Activated CD4-positive, alpha-beta T cell treated with anti-CD3 and anti-CD28 coated beads, Interleukin-2, amount 50 U/mL, for 1 hour (primary cell): ENCODE results near the gene UNC5A.
"Not testable (repeated sequence)": the region's sequence is repeated elsewhere in the genome, so short reads cannot be mapped to it uniquely, and the experiment has no call there.

Source experiments
- DNase-seq: peaks from one replicate; pipeline ENCODE4 v3.0.0-alpha.2; 2020

Gene UNC5A

DNA sequence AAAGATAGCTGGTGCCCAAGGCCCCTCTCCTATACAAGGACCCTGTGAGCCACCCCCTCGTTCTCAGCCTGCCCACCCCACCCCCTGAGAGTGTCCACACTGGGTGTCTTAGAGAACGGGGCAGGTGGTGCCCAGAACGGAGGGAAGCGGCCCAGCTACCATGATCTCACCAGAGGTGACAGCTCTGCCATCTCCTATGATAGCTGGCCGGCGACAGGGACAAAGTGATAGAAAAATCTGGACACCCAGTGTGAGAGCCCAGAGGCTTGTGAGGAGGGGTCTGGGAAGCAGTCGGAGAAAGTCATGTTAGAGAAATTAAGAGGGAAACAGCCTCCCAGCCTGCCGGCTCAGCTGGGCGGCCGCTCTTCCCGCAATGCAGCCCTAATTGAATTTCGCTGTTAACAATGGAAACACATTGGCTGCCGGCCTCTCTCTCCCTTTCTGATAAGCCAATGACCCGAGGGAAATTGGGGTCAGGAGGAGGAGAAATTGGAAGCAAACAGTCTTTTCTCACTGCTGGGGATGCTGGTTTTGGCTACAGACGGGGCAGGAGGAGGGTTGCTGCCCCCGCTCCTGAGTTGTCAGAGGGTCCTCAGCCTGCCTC is 56.5 kb downstream of the UNC5A start:
- DNase-seq = no peak

DNA sequence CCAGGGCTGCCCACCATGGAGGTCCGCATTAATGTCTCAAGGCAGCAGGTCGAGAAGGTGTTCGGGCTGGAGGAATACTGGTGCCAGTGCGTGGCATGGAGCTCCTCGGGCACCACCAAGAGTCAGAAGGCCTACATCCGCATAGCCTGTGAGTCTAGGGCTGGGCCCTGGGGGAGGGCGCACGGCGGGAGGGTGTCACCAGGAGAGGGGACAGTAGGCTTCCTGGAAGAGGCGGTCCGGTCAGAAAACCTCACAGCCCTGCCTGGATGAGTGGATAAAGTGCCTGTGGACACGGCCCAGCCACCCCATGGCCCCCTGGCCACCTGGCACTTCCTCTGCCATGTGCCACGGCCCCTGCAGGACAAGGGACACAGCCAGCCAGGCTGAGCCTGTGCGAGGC is 57.8 kb downstream of the UNC5A start:
- DNase-seq = no peak

DNA sequence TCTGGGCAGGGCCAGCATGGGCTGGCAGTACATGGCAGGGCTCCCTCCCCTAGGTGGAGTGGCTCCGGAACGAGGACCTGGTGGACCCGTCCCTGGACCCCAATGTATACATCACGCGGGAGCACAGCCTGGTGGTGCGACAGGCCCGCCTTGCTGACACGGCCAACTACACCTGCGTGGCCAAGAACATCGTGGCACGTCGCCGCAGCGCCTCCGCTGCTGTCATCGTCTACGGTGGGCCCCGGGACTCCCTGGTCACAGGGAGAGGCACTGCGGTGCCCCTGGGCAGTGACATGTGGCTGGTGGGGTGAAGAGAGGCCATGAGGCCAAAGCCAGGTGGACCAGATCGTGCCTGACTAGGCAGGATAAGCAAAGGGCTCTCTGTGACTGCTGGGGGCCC is 58.4 kb downstream of the UNC5A start:
- no peak for DNase-seq

GRCh38 chr5:176869501-176870109 is 59.2 kb downstream of the UNC5A start:
- no peak for DNase-seq

DNA sequence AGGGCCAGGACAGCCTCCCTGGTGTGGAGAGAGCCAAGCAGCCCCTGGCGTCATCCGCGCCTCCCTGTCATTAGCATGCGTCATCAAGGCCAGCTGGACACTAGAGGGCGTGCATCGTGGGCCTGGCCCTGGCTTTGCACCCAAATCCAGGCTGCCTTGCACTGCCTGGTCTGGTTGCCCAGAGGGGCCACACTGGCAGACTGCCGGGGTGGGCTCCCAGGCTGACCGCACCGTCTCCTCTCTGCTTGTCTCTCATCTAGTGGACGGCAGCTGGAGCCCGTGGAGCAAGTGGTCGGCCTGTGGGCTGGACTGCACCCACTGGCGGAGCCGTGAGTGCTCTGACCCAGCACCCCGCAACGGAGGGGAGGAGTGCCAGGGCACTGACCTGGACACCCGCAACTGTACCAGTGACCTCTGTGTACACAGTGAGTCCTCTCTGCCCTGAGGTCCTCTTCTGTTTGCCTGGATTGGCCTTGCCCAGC is 59.8 kb downstream of the UNC5A start:
- DNase-seq = no peak

GRCh38 chr5:176870644-176871043 is 60.3 kb downstream of the UNC5A start:
- not testable (repeated sequence) for DNase-seq

DNA sequence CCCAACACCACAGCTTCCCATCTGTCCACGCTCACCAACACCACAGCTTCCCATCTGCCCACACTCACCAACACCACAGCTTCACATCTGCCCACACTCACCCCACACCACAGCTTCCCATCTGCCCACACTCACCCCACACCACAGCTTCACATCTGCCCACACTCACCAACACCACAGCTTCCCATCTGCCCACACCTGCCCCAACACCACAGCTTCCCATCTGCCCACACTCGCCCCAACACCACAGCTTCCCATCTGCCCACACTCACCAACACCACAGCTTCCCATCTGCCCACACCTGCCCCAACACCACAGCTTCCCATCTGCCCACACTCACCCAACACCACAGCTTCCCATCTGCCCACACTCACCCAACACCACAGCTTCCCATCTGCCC is 62.2 kb downstream of the UNC5A start:
- not testable (repeated sequence) for DNase-seq

DNA sequence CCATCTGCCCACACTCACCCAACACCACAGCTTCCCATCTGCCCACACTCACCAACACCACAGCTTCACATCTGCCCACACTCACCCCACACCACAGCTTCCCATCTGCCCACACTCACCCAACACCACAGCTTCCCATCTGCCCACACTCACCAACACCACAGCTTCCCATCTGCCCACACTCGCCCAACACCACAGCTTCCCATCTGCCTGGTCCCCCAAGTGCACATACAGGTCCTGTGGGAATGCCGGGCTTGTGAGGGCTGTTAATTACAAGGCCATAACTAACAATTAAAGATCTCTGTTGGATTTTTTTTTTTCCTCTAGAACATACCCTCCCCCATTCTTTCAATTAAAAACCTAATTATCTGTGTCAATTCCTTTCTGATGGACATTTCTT is 62.7 kb downstream of the UNC5A start:
- DNase-seq = not testable (repeated sequence)

GRCh38 chr5:176873541-176874172 is 63.3 kb downstream of the UNC5A start:
- DNase-seq = no peak

- DNase-seq = no peak
These were observed 63.9 kb downstream of the UNC5A start for GRCh38 chr5:176874198-176874780.

- no peak for DNase-seq
These were observed 64.7 kb downstream of the UNC5A start for GRCh38 chr5:176875014-176875550.

GRCh38 chr5:176875783-176876505 is 65.6 kb downstream of the UNC5A start:
- DNase-seq = no peak

- DNase-seq = no peak
These were observed 66.4 kb downstream of the UNC5A start for GRCh38 chr5:176876506-176877431.

GRCh38 chr5:176877793-176878331 is 67.5 kb downstream of the UNC5A start:
- DNase-seq = no peak

DNA sequence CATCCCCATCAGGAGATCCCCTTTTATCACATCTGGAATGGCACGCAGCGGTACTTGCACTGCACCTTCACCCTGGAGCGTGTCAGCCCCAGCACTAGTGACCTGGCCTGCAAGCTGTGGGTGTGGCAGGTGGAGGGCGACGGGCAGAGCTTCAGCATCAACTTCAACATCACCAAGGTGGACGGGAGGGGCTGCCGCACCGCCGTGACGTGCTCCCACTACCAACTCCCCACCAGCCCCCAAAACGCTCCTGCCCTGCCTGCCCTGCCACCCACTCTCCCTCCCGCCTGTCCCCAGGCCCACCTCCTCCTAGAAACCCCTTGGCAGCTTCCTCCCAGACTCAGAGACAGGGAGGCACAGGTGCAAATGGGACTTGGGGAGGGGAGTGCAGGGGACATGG is 68.1 kb downstream of the UNC5A start:
- DNase-seq = no peak

GRCh38 chr5:176878906-176879662 is 68.7 kb downstream of the UNC5A start:
- DNase-seq = no peak

DNA sequence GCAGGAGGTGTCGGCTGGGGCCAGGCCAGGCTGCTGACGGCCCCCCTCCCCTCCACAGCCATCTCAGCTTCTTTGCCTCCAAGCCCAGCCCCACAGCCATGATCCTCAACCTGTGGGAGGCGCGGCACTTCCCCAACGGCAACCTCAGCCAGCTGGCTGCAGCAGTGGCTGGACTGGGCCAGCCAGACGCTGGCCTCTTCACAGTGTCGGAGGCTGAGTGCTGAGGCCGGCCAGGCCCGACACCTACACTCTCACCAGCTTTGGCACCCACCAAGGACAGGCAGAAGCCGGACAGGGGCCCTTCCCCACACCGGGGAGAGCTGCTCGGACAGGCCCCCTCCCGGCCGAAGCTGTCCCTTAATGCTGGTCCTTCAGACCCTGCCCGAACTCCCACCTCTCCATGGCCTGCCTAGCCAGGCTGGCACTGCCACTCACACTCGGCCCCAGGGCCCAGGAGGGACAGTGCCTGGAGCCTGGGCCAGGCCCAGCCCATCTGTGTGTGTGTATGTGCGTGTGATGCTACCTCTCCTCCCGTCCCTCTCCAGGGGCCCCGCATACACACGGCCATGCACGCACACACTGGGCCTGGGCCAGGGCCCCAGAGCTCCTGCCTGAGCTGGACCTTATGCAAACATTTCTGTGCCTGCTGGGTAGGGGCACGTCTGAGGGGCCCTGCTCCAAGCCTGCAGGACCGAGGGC is 69.5 kb downstream of the UNC5A start:
- no peak for DNase-seq

GRCh38 chr5:176880366-176881020 is 70.1 kb downstream of the UNC5A start:
- DNase-seq = no peak

GRCh38 chr5:176881021-176881749 is 70.8 kb downstream of the UNC5A start:
- DNase-seq = no peak
